ENCODE results near the gene MRPL34. TPM values are rescaled to one million over a fixed set of nuclear protein-coding genes. Genes with fewer than 3 reads are reported as not detected.

MRPL34 gene
- total RNA-seq, 1 donor from 2014 or later: 80.7 TPM

DNA sequence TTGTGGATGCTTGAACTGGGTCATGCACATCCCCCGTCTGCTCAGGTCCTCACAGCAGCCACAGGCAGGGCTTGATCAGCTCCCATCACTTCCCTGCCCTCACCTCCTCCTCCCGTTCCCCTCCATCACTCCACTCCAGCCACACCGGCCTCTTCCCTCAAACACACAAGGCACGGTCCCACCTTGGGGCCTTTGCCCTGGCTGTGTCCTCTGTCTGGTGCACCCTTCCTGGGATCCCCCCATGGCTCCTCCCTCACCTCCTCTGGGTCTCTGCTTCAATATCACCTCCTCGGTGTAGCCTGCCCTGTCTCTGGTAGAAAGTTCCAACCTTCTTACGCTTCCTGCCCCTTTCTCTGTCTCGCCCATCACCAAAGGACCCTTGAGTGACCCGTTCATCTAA is 47.7 kb downstream of the MRPL34 start:
- no peaks in the 10 kb centered on the region for H3K36me3 Mint-ChIP-seq (ENCODE audit: unreplicated experiment)
- TF ChIP-seq, protein P1, sequence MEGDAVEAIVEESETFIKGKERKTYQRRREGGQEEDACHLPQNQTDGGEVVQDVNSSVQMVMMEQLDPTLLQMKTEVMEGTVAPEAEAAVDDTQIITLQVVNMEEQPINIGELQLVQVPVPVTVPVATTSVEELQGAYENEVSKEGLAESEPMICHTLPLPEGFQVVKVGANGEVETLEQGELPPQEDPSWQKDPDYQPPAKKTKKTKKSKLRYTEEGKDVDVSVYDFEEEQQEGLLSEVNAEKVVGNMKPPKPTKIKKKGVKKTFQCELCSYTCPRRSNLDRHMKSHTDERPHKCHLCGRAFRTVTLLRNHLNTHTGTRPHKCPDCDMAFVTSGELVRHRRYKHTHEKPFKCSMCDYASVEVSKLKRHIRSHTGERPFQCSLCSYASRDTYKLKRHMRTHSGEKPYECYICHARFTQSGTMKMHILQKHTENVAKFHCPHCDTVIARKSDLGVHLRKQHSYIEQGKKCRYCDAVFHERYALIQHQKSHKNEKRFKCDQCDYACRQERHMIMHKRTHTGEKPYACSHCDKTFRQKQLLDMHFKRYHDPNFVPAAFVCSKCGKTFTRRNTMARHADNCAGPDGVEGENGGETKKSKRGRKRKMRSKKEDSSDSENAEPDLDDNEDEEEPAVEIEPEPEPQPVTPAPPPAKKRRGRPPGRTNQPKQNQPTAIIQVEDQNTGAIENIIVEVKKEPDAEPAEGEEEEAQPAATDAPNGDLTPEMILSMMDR (IDR thresholded peaks at IDR 0.05; ENCODE audit: partially characterized antibody, unreplicated experiment): no peak
- H3K4me3 Mint-ChIP-seq (ENCODE audit: unreplicated experiment): no peak overlapping the region
- H3K27ac Mint-ChIP-seq (ENCODE audit: unreplicated experiment): no peak overlapping the region
- no peak for DNase-seq
- H3K9me3 Mint-ChIP-seq (ENCODE audit: unreplicated experiment): no peaks in the 10 kb centered on the region
- H3K4me1 Mint-ChIP-seq (ENCODE audit: low read depth, unreplicated experiment): no peaks in the 10 kb centered on the region
- H3K27me3 Mint-ChIP-seq (ENCODE audit: unreplicated experiment): peaks cover 5% of the 10 kb centered on the region

Other genes with a start within 250 kb of the MRPL34 start
- 9.1 TPM for gene HAUS8, start 230.4 kb upstream of the MRPL34 start, total RNA-seq (ENCODE audit: unreplicated experiment)
- gene MYO9B, start 230.1 kb upstream of the MRPL34 start, total RNA-seq (ENCODE audit: unreplicated experiment): 237 TPM
- 14.9 TPM for gene USE1, start 90.5 kb upstream of the MRPL34 start, total RNA-seq (ENCODE audit: unreplicated experiment)
- gene OCEL1, start 79.6 kb upstream of the MRPL34 start, total RNA-seq (ENCODE audit: unreplicated experiment): 23.4 TPM
- gene NR2F6, start 60.0 kb upstream of the MRPL34 start, total RNA-seq (ENCODE audit: unreplicated experiment): 109 TPM
- not detected for gene USHBP1, start 41.1 kb upstream of the MRPL34 start, total RNA-seq (ENCODE audit: unreplicated experiment)
- 85.7 TPM for gene BABAM1, start 38.4 kb upstream of the MRPL34 start, total RNA-seq (ENCODE audit: unreplicated experiment)
- 9.3 TPM for gene ANKLE1, start 24.0 kb upstream of the MRPL34 start, total RNA-seq (ENCODE audit: unreplicated experiment)
- 14.1 TPM for gene ABHD8, start 2.4 kb upstream of the MRPL34 start, total RNA-seq (ENCODE audit: unreplicated experiment)
- 81.2 TPM for gene DDA1, start 3.7 kb downstream of the MRPL34 start, total RNA-seq (ENCODE audit: unreplicated experiment)
- 98.8 TPM for gene ANO8, start 29.0 kb downstream of the MRPL34 start, total RNA-seq (ENCODE audit: unreplicated experiment)
- gene GTPBP3, start 31.7 kb downstream of the MRPL34 start, total RNA-seq (ENCODE audit: unreplicated experiment): 61.2 TPM
- gene PLVAP, start 71.5 kb downstream of the MRPL34 start, total RNA-seq (ENCODE audit: unreplicated experiment): not detected
- gene CCDC194, start 88.3 kb downstream of the MRPL34 start, total RNA-seq (ENCODE audit: unreplicated experiment): not detected
- gene BST2, start 99.8 kb downstream of the MRPL34 start, total RNA-seq (ENCODE audit: unreplicated experiment): 1.4 TPM
- gene MVB12A, start 114.2 kb downstream of the MRPL34 start, total RNA-seq (ENCODE audit: unreplicated experiment): 38.8 TPM
- not detected for gene TMEM221, start 142.8 kb downstream of the MRPL34 start, total RNA-seq (ENCODE audit: unreplicated experiment)
- gene NXNL1, start 155.1 kb downstream of the MRPL34 start, total RNA-seq (ENCODE audit: unreplicated experiment): not detected
- 16.9 TPM for gene SLC27A1, start 164.7 kb downstream of the MRPL34 start, total RNA-seq (ENCODE audit: unreplicated experiment)
- 66.0 TPM for gene PGLS, start 205.8 kb downstream of the MRPL34 start, total RNA-seq (ENCODE audit: unreplicated experiment)
- gene COLGALT1, start 249.8 kb downstream of the MRPL34 start, total RNA-seq (ENCODE audit: unreplicated experiment): 74.5 TPM

Measured in glutamatergic neuron (in vitro differentiated cells).